HCT116 (cell line): ENCODE measurements around the gene HOXA7.

Experiments
- EZH2phosphoT487 ChIP-seq: fragments of 200-600 bp; IDR thresholded peaks from 2 replicates; pipeline ENCODE4 v1.6.1; 2018; ENCODE audit warnings: antibody characterized with exemption, borderline replicate concordance
- RAD21 ChIP-seq: IDR thresholded peaks from 2 replicates; pipeline ENCODE4 v1.6.1; 2012; ENCODE audit warnings: low read depth, mild to moderate bottlenecking
- TCF7L2 ChIP-seq: IDR thresholded peaks from 2 replicates; pipeline ENCODE4 v1.7.0; 2011; ENCODE audit warnings: borderline replicate concordance, inconsistent platforms; ENCODE audit not compliant: insufficient read depth, insufficient read length; ENCODE audit errors: extremely low read depth
- TF ChIP-seq, protein P1 (sequence below), 3 experiments: fragments of 200-600 bp in 1 of 3; sonication (generic) in 1 of 3; IDR thresholded peaks in 2 of 3; conservative IDR thresholded peaks in 1 of 3; 2 replicates each; pipeline ENCODE4 v1.5.1; 2012 to 2017; ENCODE audit warnings: low read depth in 2 of 3, low read length in 2 of 3, antibody characterized with exemption in 1 of 3, borderline replicate concordance in 1 of 3, control low read depth in 1 of 3, mild to moderate bottlenecking in 1 of 3, mixed read lengths in 1 of 3, mixed run types in 1 of 3, moderate library complexity in 1 of 3; ENCODE audit not compliant: insufficient read depth in 1 of 3
- TF ChIP-seq, protein P2 (sequence below): IDR thresholded peaks from 2 replicates; pipeline ENCODE4 v1.6.1; 2012; ENCODE audit warnings: low read depth

DNA sequence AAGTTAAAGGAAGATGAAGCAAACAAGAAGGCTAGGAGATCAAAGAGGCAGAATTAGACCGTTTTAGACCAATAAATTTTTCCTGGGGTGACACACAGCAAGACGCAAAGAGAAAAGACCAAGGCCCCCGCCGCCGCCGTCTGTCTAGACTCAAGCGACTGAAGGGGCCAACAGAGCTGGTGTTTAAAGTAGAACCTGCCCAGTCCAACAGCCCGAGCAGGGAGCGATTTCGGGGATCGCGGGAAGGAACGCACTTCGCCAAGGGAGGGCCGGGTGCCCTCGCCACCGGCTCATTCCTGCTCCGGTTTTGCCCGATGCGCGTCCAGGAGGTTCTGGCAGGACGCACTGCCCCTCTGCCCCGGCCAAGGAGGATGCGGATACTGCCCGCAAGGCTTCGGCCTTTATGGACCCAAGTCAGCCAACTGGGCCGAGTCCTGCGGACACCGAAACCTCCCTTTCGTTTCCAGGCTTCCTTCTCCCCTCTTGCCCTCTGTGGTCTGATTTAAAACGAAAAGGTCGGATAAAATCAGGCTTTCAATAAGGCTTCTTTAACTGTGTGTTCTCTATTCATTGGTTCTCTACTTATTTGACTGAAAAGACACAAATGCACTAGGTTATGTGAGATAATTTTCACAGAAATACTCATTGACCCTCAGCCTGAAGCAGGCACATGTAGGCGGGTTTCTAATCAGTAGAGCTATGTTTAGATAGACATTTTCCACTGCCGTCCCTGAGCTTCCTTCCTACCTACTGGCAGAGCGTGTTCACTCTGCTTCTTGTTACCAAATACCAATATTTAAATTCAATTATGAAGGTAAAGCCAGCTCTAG lies 2.2 kb upstream of the HOXA7 start:
- TF ChIP-seq TCF7L2 (no peak), RAD21 (no peak), EZH2phosphoT487 (no peak)
- TF ChIP-seq, protein P1, sequence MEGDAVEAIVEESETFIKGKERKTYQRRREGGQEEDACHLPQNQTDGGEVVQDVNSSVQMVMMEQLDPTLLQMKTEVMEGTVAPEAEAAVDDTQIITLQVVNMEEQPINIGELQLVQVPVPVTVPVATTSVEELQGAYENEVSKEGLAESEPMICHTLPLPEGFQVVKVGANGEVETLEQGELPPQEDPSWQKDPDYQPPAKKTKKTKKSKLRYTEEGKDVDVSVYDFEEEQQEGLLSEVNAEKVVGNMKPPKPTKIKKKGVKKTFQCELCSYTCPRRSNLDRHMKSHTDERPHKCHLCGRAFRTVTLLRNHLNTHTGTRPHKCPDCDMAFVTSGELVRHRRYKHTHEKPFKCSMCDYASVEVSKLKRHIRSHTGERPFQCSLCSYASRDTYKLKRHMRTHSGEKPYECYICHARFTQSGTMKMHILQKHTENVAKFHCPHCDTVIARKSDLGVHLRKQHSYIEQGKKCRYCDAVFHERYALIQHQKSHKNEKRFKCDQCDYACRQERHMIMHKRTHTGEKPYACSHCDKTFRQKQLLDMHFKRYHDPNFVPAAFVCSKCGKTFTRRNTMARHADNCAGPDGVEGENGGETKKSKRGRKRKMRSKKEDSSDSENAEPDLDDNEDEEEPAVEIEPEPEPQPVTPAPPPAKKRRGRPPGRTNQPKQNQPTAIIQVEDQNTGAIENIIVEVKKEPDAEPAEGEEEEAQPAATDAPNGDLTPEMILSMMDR (IDR thresholded peaks at IDR 0.05 in 2 of 3, conservative IDR thresholded peaks at IDR 0.05 in 1 of 3; ENCODE audit: borderline replicate concordance in 1 of 3, insufficient read depth in 1 of 3, low read depth in 2 of 3, low read length in 2 of 3) = no peak
- TF ChIP-seq, protein P2, sequence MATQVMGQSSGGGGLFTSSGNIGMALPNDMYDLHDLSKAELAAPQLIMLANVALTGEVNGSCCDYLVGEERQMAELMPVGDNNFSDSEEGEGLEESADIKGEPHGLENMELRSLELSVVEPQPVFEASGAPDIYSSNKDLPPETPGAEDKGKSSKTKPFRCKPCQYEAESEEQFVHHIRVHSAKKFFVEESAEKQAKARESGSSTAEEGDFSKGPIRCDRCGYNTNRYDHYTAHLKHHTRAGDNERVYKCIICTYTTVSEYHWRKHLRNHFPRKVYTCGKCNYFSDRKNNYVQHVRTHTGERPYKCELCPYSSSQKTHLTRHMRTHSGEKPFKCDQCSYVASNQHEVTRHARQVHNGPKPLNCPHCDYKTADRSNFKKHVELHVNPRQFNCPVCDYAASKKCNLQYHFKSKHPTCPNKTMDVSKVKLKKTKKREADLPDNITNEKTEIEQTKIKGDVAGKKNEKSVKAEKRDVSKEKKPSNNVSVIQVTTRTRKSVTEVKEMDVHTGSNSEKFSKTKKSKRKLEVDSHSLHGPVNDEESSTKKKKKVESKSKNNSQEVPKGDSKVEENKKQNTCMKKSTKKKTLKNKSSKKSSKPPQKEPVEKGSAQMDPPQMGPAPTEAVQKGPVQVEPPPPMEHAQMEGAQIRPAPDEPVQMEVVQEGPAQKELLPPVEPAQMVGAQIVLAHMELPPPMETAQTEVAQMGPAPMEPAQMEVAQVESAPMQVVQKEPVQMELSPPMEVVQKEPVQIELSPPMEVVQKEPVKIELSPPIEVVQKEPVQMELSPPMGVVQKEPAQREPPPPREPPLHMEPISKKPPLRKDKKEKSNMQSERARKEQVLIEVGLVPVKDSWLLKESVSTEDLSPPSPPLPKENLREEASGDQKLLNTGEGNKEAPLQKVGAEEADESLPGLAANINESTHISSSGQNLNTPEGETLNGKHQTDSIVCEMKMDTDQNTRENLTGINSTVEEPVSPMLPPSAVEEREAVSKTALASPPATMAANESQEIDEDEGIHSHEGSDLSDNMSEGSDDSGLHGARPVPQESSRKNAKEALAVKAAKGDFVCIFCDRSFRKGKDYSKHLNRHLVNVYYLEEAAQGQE = no peak
